ENCODE results near the gene DENND1A. TPM values are rescaled to one million over a fixed set of nuclear protein-coding genes. Genes with fewer than 3 reads are reported as not detected.

Gene DENND1A
- total RNA-seq, 1 experiment from 2014 or later = 29.7 TPM

DNA sequence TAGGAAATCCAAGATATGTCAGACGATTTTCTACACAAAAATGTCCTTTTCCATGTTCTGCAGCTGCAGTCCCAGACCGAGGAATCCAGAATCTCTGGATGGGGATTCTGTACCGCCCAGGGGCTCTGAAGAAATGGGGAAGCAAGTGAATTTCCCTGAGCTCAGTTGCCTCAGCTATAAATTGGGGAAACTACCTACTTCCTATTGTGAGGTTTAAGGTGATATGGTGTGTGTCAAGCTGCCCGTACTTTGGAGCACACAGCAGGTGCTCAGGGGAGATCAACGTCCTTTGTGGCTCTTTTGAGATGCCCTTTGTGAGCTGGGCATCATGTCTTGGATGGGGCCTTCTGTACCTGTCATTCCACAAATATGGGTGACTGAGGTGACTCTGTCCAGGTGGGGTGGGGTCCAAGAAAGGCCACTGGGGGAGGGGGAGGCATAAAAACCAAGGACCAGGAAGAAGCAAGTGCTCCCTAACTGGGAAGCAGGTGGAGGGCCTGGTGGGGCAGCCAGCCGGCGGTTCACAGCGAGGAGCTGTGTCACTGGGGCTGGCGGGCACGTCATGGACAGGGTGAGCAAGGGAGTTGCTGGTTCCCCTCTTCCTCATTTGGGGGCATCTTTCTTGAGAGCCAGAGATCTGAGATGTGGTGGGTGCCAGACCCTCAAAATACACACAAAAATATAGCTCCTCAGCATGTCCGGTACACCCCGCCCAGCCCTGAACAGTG lies 457.9 kb downstream of the DENND1A start:
- TF ChIP-seq EZH2 (IDR thresholded peaks at IDR 0.05; ENCODE audit: low read length, unreplicated experiment) = no peak
- no peak for TF ChIP-seq EZH2phosphoT487 (IDR thresholded peaks at IDR 0.05; ENCODE audit: borderline replicate concordance, low read length)
- TF ChIP-seq, protein P1, sequence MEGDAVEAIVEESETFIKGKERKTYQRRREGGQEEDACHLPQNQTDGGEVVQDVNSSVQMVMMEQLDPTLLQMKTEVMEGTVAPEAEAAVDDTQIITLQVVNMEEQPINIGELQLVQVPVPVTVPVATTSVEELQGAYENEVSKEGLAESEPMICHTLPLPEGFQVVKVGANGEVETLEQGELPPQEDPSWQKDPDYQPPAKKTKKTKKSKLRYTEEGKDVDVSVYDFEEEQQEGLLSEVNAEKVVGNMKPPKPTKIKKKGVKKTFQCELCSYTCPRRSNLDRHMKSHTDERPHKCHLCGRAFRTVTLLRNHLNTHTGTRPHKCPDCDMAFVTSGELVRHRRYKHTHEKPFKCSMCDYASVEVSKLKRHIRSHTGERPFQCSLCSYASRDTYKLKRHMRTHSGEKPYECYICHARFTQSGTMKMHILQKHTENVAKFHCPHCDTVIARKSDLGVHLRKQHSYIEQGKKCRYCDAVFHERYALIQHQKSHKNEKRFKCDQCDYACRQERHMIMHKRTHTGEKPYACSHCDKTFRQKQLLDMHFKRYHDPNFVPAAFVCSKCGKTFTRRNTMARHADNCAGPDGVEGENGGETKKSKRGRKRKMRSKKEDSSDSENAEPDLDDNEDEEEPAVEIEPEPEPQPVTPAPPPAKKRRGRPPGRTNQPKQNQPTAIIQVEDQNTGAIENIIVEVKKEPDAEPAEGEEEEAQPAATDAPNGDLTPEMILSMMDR (conservative IDR thresholded peaks at IDR 0.05; ENCODE audit: low read depth, low read length) = no peak
- POLR2A ChIA-PET (ENCODE audit: unreplicated experiment) = no interaction called here

DNA sequence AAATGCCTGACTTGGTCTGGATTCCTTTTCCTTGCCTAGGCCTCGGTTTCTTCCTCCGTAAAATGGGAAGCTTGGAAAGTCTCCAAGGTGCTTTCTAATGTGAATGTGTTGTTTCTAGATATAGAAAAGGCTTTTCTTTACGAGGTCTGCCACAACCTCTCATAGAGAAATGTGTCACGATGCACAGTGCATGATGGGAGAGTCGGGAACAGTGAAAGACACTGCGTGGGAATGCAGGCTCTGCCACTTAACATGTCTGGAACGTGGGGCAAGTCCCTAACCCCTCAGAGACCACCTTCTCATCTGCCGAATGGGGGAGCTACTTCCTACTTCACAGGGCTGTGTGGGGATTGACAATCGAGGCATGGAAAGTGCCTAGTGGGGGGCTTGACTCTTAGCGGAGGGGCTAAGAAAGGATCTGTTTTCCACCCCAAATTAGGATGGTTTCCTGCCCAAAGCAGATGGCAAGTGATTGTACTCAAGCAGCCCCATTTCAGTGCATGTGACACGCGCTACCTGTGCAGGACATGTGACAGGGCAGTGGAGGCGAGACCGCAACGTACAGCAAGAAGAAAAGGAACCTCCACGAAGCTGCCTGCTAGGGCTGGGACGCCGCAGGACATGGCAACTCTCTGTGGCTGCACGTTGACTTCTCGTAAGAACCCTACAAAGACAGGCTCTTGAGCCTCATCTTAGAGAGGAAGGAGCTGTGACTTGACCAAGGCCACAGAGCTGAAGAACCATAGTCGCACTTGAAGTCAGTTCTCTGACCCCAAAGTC lies 458.7 kb downstream of the DENND1A start:
- intact Hi-C loops (cut with micrococcal nuclease) = no loop called here
- Histone ChIP-seq H3K9ac (ENCODE audit: low read length) (no peak overlapping the region), H3K9me2 (replicated peaks; ENCODE audit: low read length) (no peaks in the 10 kb centered on the region), H3K27ac (ENCODE audit: low read length) (no peak overlapping the region), H3K9me3 (ENCODE audit: low read length) (no peaks in the 10 kb centered on the region), H2AFZ (ENCODE audit: low read length) (no peak overlapping the region), H3F3A (ENCODE audit: low read length, unreplicated experiment) (no peaks in the 10 kb centered on the region), H3K79me2 (ENCODE audit: low read length) (no peaks in the 10 kb centered on the region), H3K27me3 (ENCODE audit: low read length) (no peaks in the 10 kb centered on the region), H3K4me2 (ENCODE audit: low read length) (no peak overlapping the region), H4K20me1 (ENCODE audit: low read length) (no peaks in the 10 kb centered on the region), H3K4me3 (ENCODE audit: low read length) (no peak overlapping the region), H3K4me1 (ENCODE audit: insufficient read depth, low read length) (no peaks in the 10 kb centered on the region), H3K36me3 (ENCODE audit: low read depth, low read length) (no peaks in the 10 kb centered on the region)
- TF ChIP-seq, protein P1 (conservative IDR thresholded peaks at IDR 0.05; ENCODE audit: low read depth, low read length) = no peak
- TF ChIP-seq EZH2phosphoT487 (IDR thresholded peaks at IDR 0.05; ENCODE audit: borderline replicate concordance, low read length) (no peak), EZH2 (IDR thresholded peaks at IDR 0.05; ENCODE audit: low read length, unreplicated experiment) (no peak)
- CTCF ChIA-PET = no interaction called here
- no peak for ATAC-seq
- DNase-seq = no peak
- POLR2A ChIA-PET (ENCODE audit: unreplicated experiment) = no interaction called here
- BruUV-seq (replicated peaks) = no TSS peak

More for the DNA sequence above, 457.9 kb downstream of the DENND1A start:
- Histone ChIP-seq H3F3A (ENCODE audit: low read length, unreplicated experiment) (no peaks in the 10 kb centered on the region), H2AFZ (ENCODE audit: low read length) (no peak overlapping the region), H3K4me3 (ENCODE audit: low read length) (no peak overlapping the region), H3K79me2 (ENCODE audit: low read length) (no peaks in the 10 kb centered on the region), H3K27me3 (ENCODE audit: low read length) (no peaks in the 10 kb centered on the region), H3K27ac (ENCODE audit: low read length) (no peak overlapping the region), H3K9me2 (replicated peaks; ENCODE audit: low read length) (no peaks in the 10 kb centered on the region), H4K20me1 (ENCODE audit: low read length) (no peaks in the 10 kb centered on the region), H3K4me1 (ENCODE audit: insufficient read depth, low read length) (no peaks in the 10 kb centered on the region), H3K36me3 (ENCODE audit: low read depth, low read length) (no peaks in the 10 kb centered on the region), H3K9ac (ENCODE audit: low read length) (no peak overlapping the region), H3K4me2 (ENCODE audit: low read length) (no peak overlapping the region), H3K9me3 (ENCODE audit: low read length) (no peaks in the 10 kb centered on the region)
- DNase-seq = no peak
- no TSS peak for BruUV-seq (replicated peaks)
- ATAC-seq = no peak
- CTCF ChIA-PET = no interaction called here
- intact Hi-C loops (cut with micrococcal nuclease) = no loop called here

Measured in PC-3 (cell line).